ENCODE measurements around the gene IPMK.

GRCh38 chr10:58311026-58311425 is 43.3 kb upstream of the IPMK start:
- TF ChIP-seq CTCF (conservative IDR thresholded peaks at IDR 0.05 in 1 of 2, IDR thresholded peaks at IDR 0.05 in 1 of 2; ENCODE audit: low read depth in 1 of 2, low read length in 2 of 2) (no peak), EZH2 (IDR thresholded peaks at IDR 0.05; ENCODE audit: low read length, missing control alignments) (no peak)
